Left ventricle myocardium inferior (tissue), 1 donor: Measurements from ENCODE around the gene DCD. TPM values are rescaled to one million over a fixed set of nuclear protein-coding genes. Genes with fewer than 3 reads are reported as not detected.

Experiments used
- DNase-seq: peaks from one replicate; pipeline ENCODE4 v3.0.0-alpha.2; 2020
- H3K27ac ChIP-seq: fragments of 200-600 bp; replicated peaks from 2 replicates; pipeline ENCODE4 v1.8.0; 2021
- H3K27me3 ChIP-seq: fragments of 200-600 bp; 2 replicates; pipeline ENCODE4 v1.8.0; 2021; ENCODE audit warnings: low read depth
- H3K36me3 ChIP-seq: fragments of 200-600 bp; 2 replicates; pipeline ENCODE4 v1.8.0; 2021
- H3K4me1 ChIP-seq: fragments of 200-600 bp; 2 replicates; pipeline ENCODE4 v1.8.0; 2021
- H3K4me3 ChIP-seq: fragments of 200-600 bp; 2 replicates; pipeline ENCODE4 v1.8.0; 2021; ENCODE audit warnings: mild to moderate bottlenecking, moderate library complexity
- H3K9me3 ChIP-seq: fragments of 200-600 bp; replicated peaks from 2 replicates; pipeline ENCODE4 v1.8.0; 2021
- CTCF ChIP-seq: fragments of 200-600 bp; IDR thresholded peaks from 2 replicates; pipeline ENCODE4 v1.8.0; 2021; ENCODE audit warnings: antibody characterized with exemption, mild to moderate bottlenecking, borderline replicate concordance
- intact Hi-C: fragments of 100-400 bp; cut with micrococcal nuclease; formaldehyde crosslinking; loops from one replicate; pipeline ENCODE4 v1.11.0; 2022
- long read RNA-seq: library from polyadenylated mRNA; unstranded; transcript quantifications from one replicate; pipeline ENCODE4 v2.0.0, GENCODE V29; 2021
- total RNA-seq: library from RNA; stranded (reverse); fragmentation: NEBNext Ultra II Directional; extraction: Animal tissue kit (Norgen Biotek cat#: 25700); gene quantifications from one replicate; pipeline ENCODE4 v1.2.1, GENCODE V29; 2021
- donor health status: DM: no; HTN: yes; CAD: no; lungs with severe emphysema.

Gene DCD
- not detected for total RNA-seq
- long read RNA-seq = 0 reads

- H3K4me1 ChIP-seq = peaks cover 4% of the 10 kb centered on the region
- no peak for TF ChIP-seq CTCF
- intact Hi-C loops = no loop called here
- no peak for DNase-seq
- no peak within 1 kb of the TSS for H3K27ac ChIP-seq
- peaks cover 72% of the 10 kb centered on the region for H3K27me3 ChIP-seq
- no peaks in the 10 kb centered on the region for H3K9me3 ChIP-seq
- H3K36me3 ChIP-seq = no peaks in the 10 kb centered on the region
- H3K4me3 ChIP-seq = no peak within 1 kb of the TSS
These were observed at the start of gene DCD for GRCh38 chr12:54648265-54648664. DCD (minus strand) TSS chr12:54648365; CDS start chr12:54648303, 62 bp downstream.

- no peak for TF ChIP-seq CTCF
- Histone ChIP-seq H3K9me3 (no peaks in the 10 kb centered on the region), H3K27me3 (peaks cover 55% of the 10 kb centered on the region), H3K36me3 (no peaks in the 10 kb centered on the region), H3K4me3 (no peak overlapping the region), H3K27ac (no peak overlapping the region), H3K4me1 (no peaks in the 10 kb centered on the region)
- no peak for DNase-seq
- intact Hi-C loops = no loop called here
These were observed 49.7 kb upstream of the DCD start for GRCh38 chr12:54697851-54698250.

GRCh38 chr12:54692353-54692752 is 44.2 kb upstream of the DCD start:
- Histone ChIP-seq H3K36me3 (no peaks in the 10 kb centered on the region), H3K4me3 (no peak overlapping the region), H3K4me1 (no peaks in the 10 kb centered on the region), H3K9me3 (no peaks in the 10 kb centered on the region), H3K27me3 (peaks cover 81% of the 10 kb centered on the region), H3K27ac (no peak overlapping the region)
- no peak for DNase-seq
- TF ChIP-seq CTCF = no peak
- intact Hi-C loops = no loop called here

- Histone ChIP-seq H3K4me3 (no peak overlapping the region), H3K36me3 (no peaks in the 10 kb centered on the region), H3K4me1 (no peaks in the 10 kb centered on the region), H3K9me3 (no peaks in the 10 kb centered on the region), H3K27ac (no peak overlapping the region), H3K27me3 (peaks cover 88% of the 10 kb centered on the region)
- intact Hi-C loops = no loop called here
- no peak for TF ChIP-seq CTCF
- no peak for DNase-seq
These were observed 41.8 kb upstream of the DCD start for GRCh38 chr12:54689984-54690383.

DNA sequence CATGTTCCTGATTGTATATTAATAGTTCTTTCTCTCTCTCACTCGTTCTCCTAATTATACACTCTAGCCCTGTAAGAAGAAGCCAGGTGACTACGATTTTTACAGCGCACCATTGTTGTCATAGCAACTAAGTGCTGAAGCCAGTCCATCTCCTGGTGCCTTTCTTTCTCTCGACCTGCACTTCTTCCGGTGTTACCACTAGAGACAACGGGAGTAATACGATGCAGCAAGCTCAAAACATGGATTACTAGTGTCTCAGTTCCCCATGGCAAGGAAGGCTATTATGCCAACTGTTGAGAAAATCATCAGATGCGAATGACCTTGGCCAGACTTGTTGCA is 40.8 kb upstream of the DCD start:
- H3K4me3 ChIP-seq = no peak overlapping the region
- no peaks in the 10 kb centered on the region for H3K36me3 ChIP-seq
- no peak for DNase-seq
- no peaks in the 10 kb centered on the region for H3K4me1 ChIP-seq
- H3K27ac ChIP-seq = no peak overlapping the region
- intact Hi-C loops = no loop called here
- no peaks in the 10 kb centered on the region for H3K9me3 ChIP-seq
- H3K27me3 ChIP-seq = peaks cover 91% of the 10 kb centered on the region
- TF ChIP-seq CTCF = no peak

DNA sequence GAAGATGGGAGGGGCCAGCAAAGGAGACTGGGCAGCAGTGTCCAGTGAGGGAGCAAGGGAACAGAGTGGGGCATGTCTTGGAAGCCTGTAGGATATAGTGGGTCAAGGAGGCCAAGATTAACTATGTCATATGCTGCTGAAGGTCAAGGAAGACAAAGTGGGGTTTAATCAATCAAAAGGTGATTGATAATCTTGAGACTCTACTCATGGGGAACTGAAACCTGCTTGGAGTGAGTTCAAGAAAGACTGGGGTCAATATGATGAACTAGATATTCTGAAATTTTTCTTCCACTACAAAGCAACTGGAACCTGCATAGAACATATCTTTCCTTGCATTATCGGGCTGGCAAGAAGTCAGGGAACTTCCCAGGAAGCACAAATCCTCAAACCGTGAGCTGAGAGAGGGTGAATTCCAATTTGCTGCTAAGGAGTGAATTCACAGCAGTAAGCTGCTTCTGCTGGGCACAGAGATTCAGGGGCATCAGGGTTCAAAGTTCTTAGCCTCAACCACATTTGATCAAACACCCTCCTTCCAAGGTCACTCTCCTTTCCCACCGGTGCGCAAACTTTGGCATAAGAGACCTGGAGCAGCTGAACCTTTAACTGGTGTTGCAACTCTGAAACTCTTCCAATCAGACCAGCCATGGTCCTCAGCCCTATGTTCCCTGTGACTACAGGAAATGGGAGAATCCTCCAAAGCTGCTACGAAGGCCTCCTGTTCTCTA is 40.3 kb upstream of the DCD start:
- Histone ChIP-seq H3K4me1 (no peaks in the 10 kb centered on the region), H3K9me3 (no peaks in the 10 kb centered on the region), H3K27me3 (peaks cover 90% of the 10 kb centered on the region), H3K4me3 (no peak overlapping the region), H3K36me3 (no peaks in the 10 kb centered on the region), H3K27ac (no peak overlapping the region)
- intact Hi-C loops = no loop called here
- no peak for DNase-seq
- TF ChIP-seq CTCF = no peak
